Measurements from ENCODE around the gene MOB3B. TPM values are rescaled to one million over a fixed set of nuclear protein-coding genes. Genes with fewer than 3 reads are reported as not detected.
A peak's percentile ranks its signal among the peaks of the same experiment; 100 is the strongest.

MOB3B gene
- total RNA-seq, 1 donor from 2014 or later, result 14.0 TPM

- Mint-ChIP-seq H3K4me3 (peak overlapping the region; percentile 75), H3K9me3 (peaks cover 11% of the 10 kb centered on the region), H3K27ac (peak overlapping the region; percentile 66), H3K27me3 (ENCODE audit: insufficient read depth, low read depth) (peaks cover 4% of the 10 kb centered on the region), H3K36me3 (peaks cover 12% of the 10 kb centered on the region), H3K4me1 (peaks cover 43% of the 10 kb centered on the region)
- Histone ChIP-seq H3K4me2 (peak overlapping the region; percentile 72), H4K20me1 (ENCODE audit: low read depth) (peaks cover 22% of the 10 kb centered on the region), H3F3A (ENCODE audit: low read depth) (peaks cover 30% of the 10 kb centered on the region), H3K79me2 (ENCODE audit: low read depth) (peaks cover 69% of the 10 kb centered on the region), H3K4me3 (peak overlapping the region; percentile 26), H2AFZ (replicated peaks) (no peak overlapping the region), H3K27ac (no peak overlapping the region), H3K4me1 (peaks cover 57% of the 10 kb centered on the region), H3K9ac (no peak overlapping the region), H3K27me3 (no peaks in the 10 kb centered on the region), H3K36me3 (no peaks in the 10 kb centered on the region), H3K9me3 (ENCODE audit: low read depth) (no peaks in the 10 kb centered on the region)
- peak; percentile 37 for DNase-seq (ENCODE audit: low spot score)
- no peak for TF ChIP-seq EZH2phosphoT487 (IDR thresholded peaks at IDR 0.05)
- no peak for TF ChIP-seq CTCF (IDR thresholded peaks at IDR 0.05)
- no peak for TF ChIP-seq EZH2 (IDR thresholded peaks at IDR 0.05)
These were observed 31.7 kb downstream of the MOB3B start for GRCh38 chr9:27497883-27498417.

- Histone ChIP-seq H2AFZ (replicated peaks) (no peak overlapping the region), H3K4me1 (peaks cover 50% of the 10 kb centered on the region), H3K27ac (no peak overlapping the region), H3K79me2 (ENCODE audit: low read depth) (peaks cover 73% of the 10 kb centered on the region), H4K20me1 (ENCODE audit: low read depth) (peaks cover 22% of the 10 kb centered on the region), H3K9ac (no peak overlapping the region), H3K4me2 (peak overlapping the region; percentile 8), H3K36me3 (no peaks in the 10 kb centered on the region), H3F3A (ENCODE audit: low read depth) (peaks cover 21% of the 10 kb centered on the region), H3K4me3 (no peak overlapping the region), H3K9me3 (ENCODE audit: low read depth) (no peaks in the 10 kb centered on the region), H3K27me3 (no peaks in the 10 kb centered on the region)
- Mint-ChIP-seq H3K27ac (no peak overlapping the region), H3K4me3 (no peak overlapping the region), H3K9me3 (peaks cover 7% of the 10 kb centered on the region), H3K27me3 (ENCODE audit: insufficient read depth, low read depth) (peaks cover 4% of the 10 kb centered on the region), H3K4me1 (peaks cover 49% of the 10 kb centered on the region), H3K36me3 (peaks cover 7% of the 10 kb centered on the region)
- TF ChIP-seq CTCF (IDR thresholded peaks at IDR 0.05), result no peak
- no peak for TF ChIP-seq EZH2phosphoT487 (IDR thresholded peaks at IDR 0.05)
- no peak for TF ChIP-seq EZH2 (IDR thresholded peaks at IDR 0.05)
- DNase-seq (ENCODE audit: low spot score), result no peak
These were observed 33.5 kb downstream of the MOB3B start for GRCh38 chr9:27496135-27496504.

- Mint-ChIP-seq H3K4me1 (peaks cover 51% of the 10 kb centered on the region), H3K36me3 (peaks cover 5% of the 10 kb centered on the region), H3K9me3 (peaks cover 6% of the 10 kb centered on the region), H3K27me3 (ENCODE audit: insufficient read depth, low read depth) (peaks cover 4% of the 10 kb centered on the region), H3K27ac (no peak overlapping the region), H3K4me3 (no peak overlapping the region)
- H3K9me3 ChIP-seq (ENCODE audit: low read depth), result no peaks in the 10 kb centered on the region
- DNase-seq (ENCODE audit: low spot score), result no peak
- H3K4me2 ChIP-seq, result peak overlapping the region; percentile 8
- no peak overlapping the region for H3K4me3 ChIP-seq
- TF ChIP-seq EZH2phosphoT487 (IDR thresholded peaks at IDR 0.05) (no peak), EZH2 (IDR thresholded peaks at IDR 0.05) (no peak), CTCF (IDR thresholded peaks at IDR 0.05) (no peak)
- H4K20me1 ChIP-seq (ENCODE audit: low read depth), result peaks cover 22% of the 10 kb centered on the region
- no peak overlapping the region for H3K27ac ChIP-seq
- peaks cover 27% of the 10 kb centered on the region for H3F3A ChIP-seq (ENCODE audit: low read depth)
- peaks cover 74% of the 10 kb centered on the region for H3K79me2 ChIP-seq (ENCODE audit: low read depth)
- no peak overlapping the region for H2AFZ ChIP-seq (replicated peaks)
- no peak overlapping the region for H3K9ac ChIP-seq
- no peaks in the 10 kb centered on the region for H3K27me3 ChIP-seq
- H3K36me3 ChIP-seq, result no peaks in the 10 kb centered on the region
- peaks cover 55% of the 10 kb centered on the region for H3K4me1 ChIP-seq
These were observed 34.0 kb downstream of the MOB3B start for GRCh38 chr9:27495480-27496134.
